Measurements from ENCODE around the gene CLEC16A.

DNA sequence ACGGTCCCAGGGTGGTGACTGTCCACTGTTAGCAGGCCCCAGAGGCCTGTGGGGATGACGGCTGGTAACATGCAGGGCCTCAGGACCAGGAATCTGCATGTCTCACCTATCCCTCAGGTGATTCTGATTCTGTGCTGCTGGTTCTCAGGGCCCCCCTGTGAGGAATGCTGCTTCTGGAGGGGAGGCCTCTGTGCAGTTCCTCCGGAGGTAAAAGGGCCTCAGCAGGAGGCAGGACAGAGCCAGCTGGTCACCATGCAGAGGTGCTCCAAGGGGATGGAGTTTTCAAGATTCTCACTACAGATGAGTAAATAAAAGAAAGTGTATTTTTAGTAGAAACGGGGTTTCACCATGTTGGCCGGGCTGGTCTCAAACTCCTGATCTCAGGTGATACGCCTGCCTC lies 33.8 kb downstream of the CLEC16A start:
- TF ChIP-seq POLR2A (IDR thresholded peaks at IDR 0.05; ENCODE audit: low read length) (no peak), GATA1 (IDR thresholded peaks at IDR 0.05; ENCODE audit: low read depth, low read length) (no peak)
